Measurements from ENCODE around the gene YES1.
"Not testable (repeated sequence)": the region's sequence is repeated elsewhere in the genome, so short reads cannot be mapped to it uniquely, and the experiment has no call there.

Gene YES1

GRCh38 chr18:785242-785641 lies 26.8 kb downstream of the YES1 start:
- DNase-seq (ENCODE audit: low read depth in 4 of 4, low spot score in 1 of 4), result no peak

- no peak for DNase-seq (ENCODE audit: low read depth in 4 of 4, low spot score in 1 of 4)
Observed at GRCh38 chr18:784470-785172, 27.4 kb downstream of the YES1 start.

- DNase-seq (ENCODE audit: low read depth in 4 of 4, low spot score in 1 of 4), result no peak
Observed at GRCh38 chr18:778194-778927, 33.7 kb downstream of the YES1 start.

- DNase-seq (ENCODE audit: low read depth in 4 of 4, low spot score in 1 of 4), result no peak
Observed at GRCh38 chr18:777021-777420, 35.0 kb downstream of the YES1 start.

- DNase-seq (ENCODE audit: low read depth in 4 of 4, low spot score in 1 of 4), result not testable (repeated sequence)
Observed at GRCh38 chr18:776044-776443, 36.0 kb downstream of the YES1 start.

- DNase-seq (ENCODE audit: low read depth in 4 of 4, low spot score in 1 of 4), result no peak
Observed at GRCh38 chr18:774811-775210, 37.2 kb downstream of the YES1 start.

- no peak for DNase-seq (ENCODE audit: low read depth in 4 of 4, low spot score in 1 of 4)
Observed at GRCh38 chr18:773980-774624, 37.9 kb downstream of the YES1 start.

- DNase-seq (ENCODE audit: low read depth in 4 of 4, low spot score in 1 of 4), result no peak
Observed at GRCh38 chr18:770583-770961, 41.5 kb downstream of the YES1 start.

GRCh38 chr18:767961-768360 lies 44.1 kb downstream of the YES1 start:
- DNase-seq (ENCODE audit: low read depth in 4 of 4, low spot score in 1 of 4), result no peak

GRCh38 chr18:767084-767882 lies 44.8 kb downstream of the YES1 start:
- DNase-seq (ENCODE audit: low read depth in 4 of 4, low spot score in 1 of 4), result no peak

- DNase-seq (ENCODE audit: low read depth in 4 of 4, low spot score in 1 of 4), result no peak
Observed at GRCh38 chr18:766550-766860, 45.5 kb downstream of the YES1 start.

GRCh38 chr18:765764-766549 lies 46.1 kb downstream of the YES1 start:
- no peak for DNase-seq (ENCODE audit: low read depth in 4 of 4, low spot score in 1 of 4)

GRCh38 chr18:759864-760263 lies 52.2 kb downstream of the YES1 start:
- not testable (repeated sequence) for DNase-seq (ENCODE audit: low read depth in 4 of 4, low spot score in 1 of 4)

GRCh38 chr18:755506-755905 lies 56.5 kb downstream of the YES1 start:
- DNase-seq (ENCODE audit: low read depth in 4 of 4, low spot score in 1 of 4), result no peak

GRCh38 chr18:754656-755055 lies 57.4 kb downstream of the YES1 start:
- DNase-seq (ENCODE audit: low read depth in 4 of 4, low spot score in 1 of 4), result no peak

- no peak for DNase-seq (ENCODE audit: low read depth in 4 of 4, low spot score in 1 of 4)
Observed at GRCh38 chr18:750456-750855, 61.6 kb downstream of the YES1 start.

- DNase-seq (ENCODE audit: low read depth in 4 of 4, low spot score in 1 of 4), result no peak
Observed at GRCh38 chr18:744832-745597, 67.0 kb downstream of the YES1 start.

GRCh38 chr18:741931-742512 lies 70.0 kb downstream of the YES1 start:
- DNase-seq (ENCODE audit: low read depth in 4 of 4, low spot score in 1 of 4), result no peak

- no peak for DNase-seq (ENCODE audit: low read depth in 4 of 4, low spot score in 1 of 4)
Observed at GRCh38 chr18:732371-732770, 79.7 kb downstream of the YES1 start.

GRCh38 chr18:731185-731584 lies 80.9 kb downstream of the YES1 start:
- DNase-seq (ENCODE audit: low read depth in 4 of 4, low spot score in 1 of 4), result no peak
